ENCODE measurements around the gene GUCY2C.
"Not testable (repeated sequence)": the region's sequence is repeated elsewhere in the genome, so short reads cannot be mapped to it uniquely, and the experiment has no call there.

The GUCY2C gene

DNA sequence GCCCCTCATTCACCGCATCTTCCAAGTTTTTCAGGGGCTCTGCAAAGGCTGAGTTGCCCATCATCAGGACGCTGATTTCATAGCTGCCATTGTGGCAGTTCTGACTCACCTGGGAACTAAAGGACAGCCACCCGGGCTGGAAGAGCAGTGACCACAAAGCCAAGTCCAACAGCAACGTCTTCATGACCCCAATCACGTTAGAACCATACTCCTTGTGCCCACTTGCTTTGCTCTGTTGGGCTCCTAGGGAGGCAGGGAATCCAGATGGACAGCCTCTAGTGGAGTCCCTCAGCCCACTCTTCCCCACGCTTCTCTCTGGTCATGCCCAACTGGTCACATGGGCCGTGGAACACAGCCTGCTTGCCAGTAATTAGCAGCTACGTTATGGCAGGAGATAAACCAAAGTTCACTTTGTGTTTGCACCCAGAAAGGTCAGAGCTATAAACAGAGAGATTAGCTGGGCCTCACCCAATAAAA is at the start of gene GUCY2C:
Gene GUCY2C, minus strand, starts transcription at position 335 of the 477 bp plus-strand sequence. Its CDS starts 151 bp downstream, at position 184.
- Histone ChIP-seq H3K79me2 (ENCODE audit: low read length) (no peaks in the 10 kb centered on the region), H3K9me3 (ENCODE audit: insufficient read depth, low read length) (no peaks in the 10 kb centered on the region), H3K27ac (ENCODE audit: low read length) (no peak within 1 kb of the TSS), H3K27me3 (ENCODE audit: low read depth, low read length) (no peaks in the 10 kb centered on the region), H3K4me3 (ENCODE audit: low read length) (no peak within 1 kb of the TSS), H3K9ac (ENCODE audit: low read length) (no peak within 1 kb of the TSS), H3K4me2 (ENCODE audit: low read length) (no peak within 1 kb of the TSS), H4K20me1 (ENCODE audit: insufficient read depth, low read length) (no peaks in the 10 kb centered on the region), H2AFZ (ENCODE audit: low read depth, low read length) (no peak within 1 kb of the TSS), H3K36me3 (replicated peaks; ENCODE audit: low read depth, low read length) (no peaks in the 10 kb centered on the region), H3K4me1 (ENCODE audit: low read length) (peaks cover 7% of the 10 kb centered on the region)
- TF ChIP-seq EZH2phosphoT487 (IDR thresholded peaks at IDR 0.05; ENCODE audit: low read depth) = no peak
- no peak for TF ChIP-seq CTCF (IDR thresholded peaks at IDR 0.05; ENCODE audit: low read depth, low read length)

- no peak overlapping the region for H3K4me3 ChIP-seq (ENCODE audit: low read length)
- H3K9ac ChIP-seq (ENCODE audit: low read length) = no peak overlapping the region
- TF ChIP-seq CTCF (IDR thresholded peaks at IDR 0.05; ENCODE audit: low read depth, low read length) = no peak
- TF ChIP-seq EZH2phosphoT487 (IDR thresholded peaks at IDR 0.05; ENCODE audit: low read depth) = no peak
- H3K4me2 ChIP-seq (ENCODE audit: low read length) = no peak overlapping the region
- no peaks in the 10 kb centered on the region for H3K9me3 ChIP-seq (ENCODE audit: insufficient read depth, low read length)
- peaks cover 3% of the 10 kb centered on the region; the same call in 1 of the 2 replicates for H3K4me1 ChIP-seq (ENCODE audit: low read length)
- no peak overlapping the region for H2AFZ ChIP-seq (ENCODE audit: low read depth, low read length)
- H3K27ac ChIP-seq (ENCODE audit: low read length) = no peak overlapping the region
- H3K36me3 ChIP-seq (replicated peaks; ENCODE audit: low read depth, low read length) = peaks cover 4% of the 10 kb centered on the region
- no peaks in the 10 kb centered on the region for H3K27me3 ChIP-seq (ENCODE audit: low read depth, low read length)
- H4K20me1 ChIP-seq (ENCODE audit: insufficient read depth, low read length) = no peaks in the 10 kb centered on the region
- H3K79me2 ChIP-seq (ENCODE audit: low read length) = no peaks in the 10 kb centered on the region
Measured at GRCh38 chr12:14743061-14743460, 46.7 kb upstream of the GUCY2C start.

GRCh38 chr12:14741942-14742341 is 45.5 kb upstream of the GUCY2C start:
- Histone ChIP-seq H2AFZ (ENCODE audit: low read depth, low read length) (no peak overlapping the region), H4K20me1 (ENCODE audit: insufficient read depth, low read length) (no peaks in the 10 kb centered on the region), H3K9ac (ENCODE audit: low read length) (no peak overlapping the region), H3K27ac (ENCODE audit: low read length) (no peak overlapping the region), H3K4me1 (ENCODE audit: low read length) (peaks cover 3% of the 10 kb centered on the region; the same call in 1 of the 2 replicates), H3K4me2 (ENCODE audit: low read length) (no peak overlapping the region), H3K27me3 (ENCODE audit: low read depth, low read length) (no peaks in the 10 kb centered on the region), H3K4me3 (ENCODE audit: low read length) (no peak overlapping the region), H3K9me3 (ENCODE audit: insufficient read depth, low read length) (no peaks in the 10 kb centered on the region), H3K79me2 (ENCODE audit: low read length) (no peaks in the 10 kb centered on the region), H3K36me3 (replicated peaks; ENCODE audit: low read depth, low read length) (peaks cover 4% of the 10 kb centered on the region)
- TF ChIP-seq EZH2phosphoT487 (IDR thresholded peaks at IDR 0.05; ENCODE audit: low read depth) (no peak), CTCF (IDR thresholded peaks at IDR 0.05; ENCODE audit: low read depth, low read length) (no peak)

- Histone ChIP-seq H3K27me3 (ENCODE audit: low read depth, low read length) (no peaks in the 10 kb centered on the region), H4K20me1 (ENCODE audit: insufficient read depth, low read length) (no peaks in the 10 kb centered on the region), H3K27ac (ENCODE audit: low read length) (no peak overlapping the region), H3K4me1 (ENCODE audit: low read length) (peaks cover 3% of the 10 kb centered on the region; the same call in 1 of the 2 replicates), H3K4me3 (ENCODE audit: low read length) (no peak overlapping the region), H3K9ac (ENCODE audit: low read length) (no peak overlapping the region), H3K4me2 (ENCODE audit: low read length) (no peak overlapping the region), H3K79me2 (ENCODE audit: low read length) (no peaks in the 10 kb centered on the region), H3K36me3 (replicated peaks; ENCODE audit: low read depth, low read length) (peaks cover 4% of the 10 kb centered on the region), H3K9me3 (ENCODE audit: insufficient read depth, low read length) (no peaks in the 10 kb centered on the region), H2AFZ (ENCODE audit: low read depth, low read length) (no peak overlapping the region)
- TF ChIP-seq EZH2phosphoT487 (IDR thresholded peaks at IDR 0.05; ENCODE audit: low read depth) = no peak
- no peak for TF ChIP-seq CTCF (IDR thresholded peaks at IDR 0.05; ENCODE audit: low read depth, low read length)
Measured at GRCh38 chr12:14741153-14741552, 44.8 kb upstream of the GUCY2C start.

GRCh38 chr12:14736441-14736840 is 40.0 kb upstream of the GUCY2C start:
- H3K79me2 ChIP-seq (ENCODE audit: low read length); H2AFZ ChIP-seq (ENCODE audit: low read depth, low read length); H3K9me3 ChIP-seq (ENCODE audit: insufficient read depth, low read length); H3K27ac ChIP-seq (ENCODE audit: low read length); H4K20me1 ChIP-seq (ENCODE audit: insufficient read depth, low read length); H3K4me1 ChIP-seq (ENCODE audit: low read length); H3K9ac ChIP-seq (ENCODE audit: low read length); H3K4me3 ChIP-seq (ENCODE audit: low read length); H3K4me2 ChIP-seq (ENCODE audit: low read length); H3K36me3 ChIP-seq (replicated peaks; ENCODE audit: low read depth, low read length); H3K27me3 ChIP-seq (ENCODE audit: low read depth, low read length): not testable (repeated sequence)

Data from OCI-LY3 (cell line).